Body of pancreas (tissue), 4 donors: ENCODE data around the gene LRRC31.

Experiments
- POLR2A ChIP-seq, 3 donors: fragments of 450-650 bp; IDR thresholded peaks; one replicate each; pipeline ENCODE4 v1.6.1; 2016; ENCODE audit warnings: antibody characterized with exemption in 3 of 3, mild to moderate bottlenecking in 2 of 3
- TF ChIP-seq, protein P1 (sequence below), 7 experiments: fragments of 450-650 bp in 4 of 7; fragments of 200-600 bp in 3 of 7; sonication (generic) in 3 of 7; IDR thresholded peaks; one replicate each; pipeline ENCODE4 v1.5.1; 2016 to 2019; ENCODE audit warnings: antibody characterized with exemption in 7 of 7

GRCh38 chr3:169792359-169792758 lies 77.4 kb downstream of the LRRC31 start:
- TF ChIP-seq, protein P1, sequence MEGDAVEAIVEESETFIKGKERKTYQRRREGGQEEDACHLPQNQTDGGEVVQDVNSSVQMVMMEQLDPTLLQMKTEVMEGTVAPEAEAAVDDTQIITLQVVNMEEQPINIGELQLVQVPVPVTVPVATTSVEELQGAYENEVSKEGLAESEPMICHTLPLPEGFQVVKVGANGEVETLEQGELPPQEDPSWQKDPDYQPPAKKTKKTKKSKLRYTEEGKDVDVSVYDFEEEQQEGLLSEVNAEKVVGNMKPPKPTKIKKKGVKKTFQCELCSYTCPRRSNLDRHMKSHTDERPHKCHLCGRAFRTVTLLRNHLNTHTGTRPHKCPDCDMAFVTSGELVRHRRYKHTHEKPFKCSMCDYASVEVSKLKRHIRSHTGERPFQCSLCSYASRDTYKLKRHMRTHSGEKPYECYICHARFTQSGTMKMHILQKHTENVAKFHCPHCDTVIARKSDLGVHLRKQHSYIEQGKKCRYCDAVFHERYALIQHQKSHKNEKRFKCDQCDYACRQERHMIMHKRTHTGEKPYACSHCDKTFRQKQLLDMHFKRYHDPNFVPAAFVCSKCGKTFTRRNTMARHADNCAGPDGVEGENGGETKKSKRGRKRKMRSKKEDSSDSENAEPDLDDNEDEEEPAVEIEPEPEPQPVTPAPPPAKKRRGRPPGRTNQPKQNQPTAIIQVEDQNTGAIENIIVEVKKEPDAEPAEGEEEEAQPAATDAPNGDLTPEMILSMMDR (IDR thresholded peaks at IDR 0.05), result no peak
- TF ChIP-seq POLR2A (IDR thresholded peaks at IDR 0.05), result no peak
